Lower leg skin (tissue), 4 donors: ENCODE measurements around the gene REG1B. TPM values are rescaled to one million over a fixed set of nuclear protein-coding genes. Genes with fewer than 3 reads are reported as not detected.
"Not testable (repeated sequence)": the region's sequence is repeated elsewhere in the genome, so short reads cannot be mapped to it uniquely, and the experiment has no call there.

Source experiments
- DNase-seq, 2 donors: peaks; one replicate each; pipeline ENCODE4 v3.0.0-alpha.2; 2019; ENCODE audit warnings: low spot score in 2 of 2
- H3K4me3 ChIP-seq: fragments of 200-600 bp; sonication (generic); 2 replicates; pipeline ENCODE4 v1.5.1; 2017; ENCODE audit warnings: mild to moderate bottlenecking, low read depth; ENCODE audit not compliant: poor library complexity, severe bottlenecking
- CTCF ChIP-seq, 3 donors: fragments of 450-650 bp; IDR thresholded peaks; one replicate each; pipeline ENCODE4 v1.5.1; 2016; ENCODE audit warnings: antibody characterized with exemption in 3 of 3, mild to moderate bottlenecking in 3 of 3, moderate library complexity in 2 of 3
- POLR2A ChIP-seq, 2 donors: fragments of 450-650 bp; IDR thresholded peaks; one replicate each; pipeline ENCODE4 v1.6.1; 2016 to 2017; ENCODE audit warnings: antibody characterized with exemption in 2 of 2, mild to moderate bottlenecking in 1 of 2, moderate library complexity in 1 of 2
- WGBS, 2 donors: methylation state at CpG; one replicate each; pipeline ENCODE4 v1.1.5; 2018; 5-methylcytosine and 5-hydroxymethylcytosine counted together
- intact Hi-C: fragments of 100-400 bp; cut with DNase I; formaldehyde crosslinking; loops from one replicate; pipeline ENCODE4 v1.15.0; 2023; ENCODE audit warnings: low total_unique reads
- total RNA-seq, 4 donors: library from RNA; depleted of rRNA; stranded (reverse); fragments of >200 nt; gene quantifications; one replicate each; pipeline ENCODE4 v1.1.0, GENCODE V29; 2016

Gene REG1B
- total RNA-seq, 4 donors from 2014 or later, result not detected

GRCh38 chr2:79082987-79083386 lies 4.8 kb downstream of the REG1B start:
- no peak for DNase-seq
- intact Hi-C loops, result no loop called here
- TF ChIP-seq CTCF (IDR thresholded peaks at IDR 0.05), result no peak
- TF ChIP-seq POLR2A (IDR thresholded peaks at IDR 0.05), result no peak
- H3K4me3 ChIP-seq, result no peak overlapping the region
- 87 to 92% methylated on average over 5 of the region's 5 CpGs for WGBS, 2 donors

- no peak overlapping the region for H3K4me3 ChIP-seq
- WGBS, 2 donors, result 60 to 81% methylated on average over 2 of the region's 2 CpGs
- TF ChIP-seq CTCF (IDR thresholded peaks at IDR 0.05) (no peak), POLR2A (IDR thresholded peaks at IDR 0.05) (no peak)
- intact Hi-C loops, result no loop called here
- DNase-seq, result no peak
These were observed 16.7 kb downstream of the REG1B start for GRCh38 chr2:79071078-79071477.

- TF ChIP-seq POLR2A (IDR thresholded peaks at IDR 0.05), result no peak
- no peak for TF ChIP-seq CTCF (IDR thresholded peaks at IDR 0.05)
- 61 to 65% methylated on average over 2 of the region's 2 CpGs for WGBS, 2 donors
- no peak for DNase-seq
- intact Hi-C loops, result no loop called here
- no peak overlapping the region for H3K4me3 ChIP-seq
These were observed 22.6 kb downstream of the REG1B start for GRCh38 chr2:79065201-79065600.

- intact Hi-C loops, H3K4me3 ChIP-seq, DNase-seq: not testable (repeated sequence)
- WGBS, 2 donors, result 65 to 75% methylated on average over 5 of the region's 5 CpGs
These were observed 33.0 kb downstream of the REG1B start for GRCh38 chr2:79054769-79055168.

GRCh38 chr2:79053486-79053885 lies 34.3 kb downstream of the REG1B start:
- 33 to 63% methylated on average over 4 of the region's 5 CpGs for WGBS, 2 donors
- intact Hi-C loops, H3K4me3 ChIP-seq, DNase-seq: not testable (repeated sequence)

- H3K4me3 ChIP-seq, result no peak overlapping the region
- intact Hi-C loops, result no loop called here
- no peak for DNase-seq
- TF ChIP-seq POLR2A (IDR thresholded peaks at IDR 0.05), result no peak
- WGBS, 2 donors, result 3 to 14% methylated on average over 1 of the region's 1 CpG
These were observed 46.8 kb downstream of the REG1B start for GRCh38 chr2:79041032-79041448.

- intact Hi-C loops, result no loop called here
- TF ChIP-seq CTCF (IDR thresholded peaks at IDR 0.05) (no peak), POLR2A (IDR thresholded peaks at IDR 0.05) (no peak)
- 63 to 70% methylated on average over 3 of the region's 3 CpGs for WGBS, 2 donors
- no peak for DNase-seq
- no peak overlapping the region for H3K4me3 ChIP-seq
These were observed 47.8 kb downstream of the REG1B start for GRCh38 chr2:79039944-79040343.

Other genes with a start within 250 kb of the REG1B start
- gene REG3G, start 62.3 kb downstream of the REG1B start, total RNA-seq, result not detected
- gene REG1A, start 32.5 kb upstream of the REG1B start, total RNA-seq, result 1 to 10 TPM in 1 of 4 donors, not detected in 3; 1.2 TPM
- gene REG3A, start 71.8 kb upstream of the REG1B start, total RNA-seq, result not detected